Kidney (tissue), 14 donors: ENCODE results near the gene ITGBL1. TPM values are rescaled to one million over a fixed set of nuclear protein-coding genes. Genes with fewer than 3 reads are reported as not detected.

ENCODE experiments used
- DNase-seq, 5 donors: peaks; one replicate each; pipeline ENCODE4 v3.0.0-alpha.2; 2013 to 2020
- FAIRE-seq: peaks from 2 replicates; lab custom pipeline; 2012; peaks lifted over from hg19 to GRCh38; lab: Jason Lieb, UNC
- H3K27ac ChIP-seq, 2 donors: one replicate each; pipeline ENCODE4 v1.7.0; 2013; ENCODE audit warnings: low read depth in 2 of 2, low read length in 2 of 2, inconsistent platforms in 1 of 2
- H3K27me3 ChIP-seq: one replicate; pipeline ENCODE4 v1.7.1; 2013; ENCODE audit warnings: low read length, inconsistent platforms; ENCODE audit not compliant: control insufficient read depth, insufficient read depth
- H3K36me3 ChIP-seq, 3 donors: one replicate each; pipeline versions ENCODE4 v1.7.0 to v1.7.1; 2013; ENCODE audit warnings: low read length in 3 of 3, control low read depth in 1 of 3, inconsistent platforms in 1 of 3; ENCODE audit not compliant: insufficient read depth in 3 of 3, control insufficient read depth in 2 of 3
- H3K4me1 ChIP-seq, 3 donors: one replicate each; pipeline versions ENCODE4 v1.7.0 to v1.7.1; 2013; ENCODE audit warnings: low read length in 3 of 3, inconsistent platforms in 1 of 3, low read depth in 1 of 3; ENCODE audit not compliant: control insufficient read depth in 2 of 3, insufficient read depth in 2 of 3
- H3K4me3 ChIP-seq, 3 donors: one replicate each; pipeline versions ENCODE4 v1.7.0 to v1.8.1; 2013; ENCODE audit warnings: low read length in 3 of 3, control low read depth in 1 of 3, inconsistent platforms in 1 of 3
- H3K9ac ChIP-seq, 3 donors: one replicate each; pipeline versions ENCODE4 v1.7.0 to v1.7.1; 2013; ENCODE audit warnings: low read length in 3 of 3, control low read depth in 1 of 3, inconsistent platforms in 1 of 3
- H3K9me3 ChIP-seq, 3 donors: one replicate each; pipeline versions ENCODE4 v1.7.0 to v1.7.1; 2013; ENCODE audit warnings: low read length in 3 of 3, control low read depth in 1 of 3, inconsistent platforms in 1 of 3; ENCODE audit not compliant: control insufficient read depth in 2 of 3, insufficient read depth in 1 of 3
- CTCF ChIP-seq: IDR thresholded peaks from 3 replicates; pipeline ENCODE4 v1.5.1; 2012; ENCODE audit warnings: mild to moderate bottlenecking, moderate library complexity, borderline replicate concordance; ENCODE audit not compliant: insufficient read depth; ENCODE audit errors: extremely low read depth
- intact Hi-C: fragments of 100-400 bp; cut with DNase I; formaldehyde crosslinking; loops from one replicate; pipeline ENCODE4 v1.11.1; 2022
- polyA plus RNA-seq: library from polyadenylated mRNA; stranded (reverse); fragments of 350-450 nt; fragmentation: Illumina TruSeq; extraction: RNeasy Lipid Tissue Mini Kit (QIAGEN cat#74804); gene quantifications from one replicate; pipeline ENCODE4 v1.2.3, GENCODE V29; 2014; ENCODE audit warnings: low read depth, low replicate concordance; ENCODE audit not compliant: insufficient read depth
- total RNA-seq: library from RNA; stranded (reverse); fragmentation: NEBNext Ultra II Directional; extraction: Animal tissue kit (Norgen Biotek cat#: 25700); gene quantifications from one replicate; pipeline ENCODE4 v1.2.1, GENCODE V29; 2021
- donor health status: control.
- donor health status: control.
- donor health status: control.
- donor health status: control.
- donor health status: control.
- donor health status: DM: yes; HTN: yes; CAD: no.
- donor health status: Normal renal cell carcinoma (clear cell type).

ITGBL1 gene
- total and polyA plus RNA-seq, 2 donors from 2014 or later, result 1.4 to 7.7 TPM

GRCh38 chr13:101449790-101450748 lies 2.4 kb upstream of the ITGBL1 start:
- DNase-seq (no peak), FAIRE-seq (peak; percentile 11)
- TF ChIP-seq CTCF, result no peak
- no peak overlapping the region for H3K9ac ChIP-seq
- no peaks in the 10 kb centered on the region for H3K27me3 ChIP-seq
- intact Hi-C loops, result no loop called here
- H3K4me1 ChIP-seq, result no peaks in the 10 kb centered on the region
- no peak overlapping the region for H3K4me3 ChIP-seq
- H3K36me3 ChIP-seq, result no peaks in the 10 kb centered on the region
- H3K27ac ChIP-seq, result no peak overlapping the region
- H3K9me3 ChIP-seq, result no peaks in the 10 kb centered on the region

GRCh38 chr13:101450749-101451130 lies 1.7 kb upstream of the ITGBL1 start:
- Histone ChIP-seq H3K27ac (no peak overlapping the region), H3K36me3 (no peaks in the 10 kb centered on the region), H3K4me3 (no peak overlapping the region), H3K9me3 (no peaks in the 10 kb centered on the region), H3K27me3 (no peaks in the 10 kb centered on the region), H3K4me1 (no peaks in the 10 kb centered on the region), H3K9ac (no peak overlapping the region)
- DNase-seq (no peak), FAIRE-seq (no peak)
- intact Hi-C loops, result no loop called here
- no peak for TF ChIP-seq CTCF

- Histone ChIP-seq H3K9me3 (no peaks in the 10 kb centered on the region), H3K4me1 (no peaks in the 10 kb centered on the region), H3K27ac (no peak overlapping the region), H3K36me3 (no peaks in the 10 kb centered on the region), H3K27me3 (no peaks in the 10 kb centered on the region), H3K9ac (no peak overlapping the region), H3K4me3 (no peak overlapping the region)
- intact Hi-C loops, result no loop called here
- no peak for FAIRE-seq
- no peak for DNase-seq
- TF ChIP-seq CTCF, result no peak
These were observed 834 bp upstream of the ITGBL1 start for GRCh38 chr13:101451641-101452040.
